ENCODE measurements around the gene NR2C1.
A peak's percentile ranks its signal among the peaks of the same experiment; 100 is the strongest.

Gene NR2C1

GRCh38 chr12:95088379-95088778 lies 15.0 kb upstream of the NR2C1 start:
- intact Hi-C loops (cut with DNase I) = no loop called here
- no peak for DNase-seq

GRCh38 chr12:95085612-95086011 lies 12.2 kb upstream of the NR2C1 start:
- intact Hi-C loops (cut with DNase I) = no loop called here
- no peak for DNase-seq

- no peak for DNase-seq
- intact Hi-C loops (cut with DNase I) = no loop called here
These were observed 10.5 kb upstream of the NR2C1 start for GRCh38 chr12:95083938-95084337.

- no peak for DNase-seq
- intact Hi-C loops (cut with DNase I) = no loop called here
These were observed 10.1 kb upstream of the NR2C1 start for GRCh38 chr12:95083471-95083870.

- intact Hi-C loops (cut with DNase I) = no loop called here
- no peak for DNase-seq
These were observed 3.9 kb upstream of the NR2C1 start for GRCh38 chr12:95077341-95077740.

- intact Hi-C loops (cut with DNase I) = no loop called here
- DNase-seq = no peak
These were observed 1.3 kb upstream of the NR2C1 start for GRCh38 chr12:95074766-95075165.

- intact Hi-C loops (cut with DNase I) = loop anchor here (1.0 kb wide), 2 partner anchors 143 to 399 kb away; partner anchors contain the start of genes FGD6 and VEZT
- DNase-seq = peak in 1 of 10 donors; percentile 21
These were observed 491 bp upstream of the NR2C1 start for GRCh38 chr12:95073698-95074520.

- no peak for DNase-seq
- intact Hi-C loops (cut with DNase I) = no loop called here
These were observed 3.0 kb downstream of the NR2C1 start for GRCh38 chr12:95070378-95070777.

GRCh38 chr12:95066091-95066855 lies 7.1 kb downstream of the NR2C1 start:
- no peak for DNase-seq
- intact Hi-C loops (cut with DNase I) = no loop called here

GRCh38 chr12:95060951-95061350 lies 12.5 kb downstream of the NR2C1 start:
- intact Hi-C loops (cut with DNase I) = no loop called here
- no peak for DNase-seq

GRCh38 chr12:95059984-95060383 lies 13.4 kb downstream of the NR2C1 start:
- intact Hi-C loops (cut with DNase I) = no loop called here

GRCh38 chr12:95057424-95057823 lies 16.0 kb downstream of the NR2C1 start:
- intact Hi-C loops (cut with DNase I) = no loop called here
- DNase-seq = no peak

More at GRCh38 chr12:95059984-95060383, 13.4 kb downstream of the NR2C1 start:
- no peak for DNase-seq

GRCh38 chr12:95055057-95055456 lies 18.4 kb downstream of the NR2C1 start:
- intact Hi-C loops (cut with DNase I) = no loop called here

GRCh38 chr12:95054206-95054605 lies 19.2 kb downstream of the NR2C1 start:
- intact Hi-C loops (cut with DNase I) = no loop called here

More at GRCh38 chr12:95055057-95055456, 18.4 kb downstream of the NR2C1 start:
- no peak for DNase-seq

GRCh38 chr12:95051241-95051640 lies 22.2 kb downstream of the NR2C1 start:
- intact Hi-C loops (cut with DNase I) = no loop called here
- DNase-seq = no peak

More at GRCh38 chr12:95054206-95054605, 19.2 kb downstream of the NR2C1 start:
- DNase-seq = no peak

- intact Hi-C loops (cut with DNase I) = no loop called here
These were observed 35.5 kb downstream of the NR2C1 start for GRCh38 chr12:95037906-95038305.

GRCh38 chr12:95034750-95035149 lies 38.7 kb downstream of the NR2C1 start:
- DNase-seq = no peak
- intact Hi-C loops (cut with DNase I) = no loop called here

More at GRCh38 chr12:95037906-95038305, 35.5 kb downstream of the NR2C1 start:
- no peak for DNase-seq

- intact Hi-C loops (cut with DNase I) = no loop called here
- DNase-seq = no peak
These were observed 50.9 kb downstream of the NR2C1 start for GRCh38 chr12:95022477-95022876.

GRCh38 chr12:95017482-95017881 lies 55.9 kb downstream of the NR2C1 start:
- intact Hi-C loops (cut with DNase I) = no loop called here
- no peak for DNase-seq

GRCh38 chr12:95016120-95016519 lies 57.3 kb downstream of the NR2C1 start:
- intact Hi-C loops (cut with DNase I) = no loop called here
- no peak for DNase-seq

- no peak for DNase-seq
- intact Hi-C loops (cut with DNase I) = no loop called here
These were observed 58.9 kb downstream of the NR2C1 start for GRCh38 chr12:95014554-95014953.

- intact Hi-C loops (cut with DNase I) = no loop called here
- DNase-seq = no peak
These were observed 67.2 kb downstream of the NR2C1 start for GRCh38 chr12:95006206-95006605.
